Stimulated activated memory B cell treated with anti-CD40 and anti-IgM and Interleukin-4, amounts not matched to agents 10 μg/mL and 1 μg/mL and 100 μg/mL, for 72 hours (primary cell): ENCODE results near the gene COL8A1.
A peak's percentile ranks its signal among the peaks of the same experiment; 100 is the strongest.
"Not testable (repeated sequence)": the region's sequence is repeated elsewhere in the genome, so short reads cannot be mapped to it uniquely, and the experiment has no call there.

Source experiments
- ATAC-seq: fragments of 150-1000 bp; cut with Tn5 transposase; 2 replicates; pipeline ENCODE4 v1.10.0; 2021
- H3K27ac Mint-ChIP-seq: one replicate; pipeline ENCODE4 v1.8.0; 2022; ENCODE audit warnings: mild to moderate bottlenecking, mixed read lengths
- H3K27me3 Mint-ChIP-seq: one replicate; pipeline ENCODE4 v1.8.0; 2022; ENCODE audit warnings: mixed read lengths
- H3K36me3 Mint-ChIP-seq: one replicate; pipeline ENCODE4 v1.8.0; 2022; ENCODE audit warnings: mixed read lengths
- H3K4me1 Mint-ChIP-seq: one replicate; pipeline ENCODE4 v1.8.0; 2022; ENCODE audit warnings: mixed read lengths
- H3K4me3 Mint-ChIP-seq: one replicate; pipeline ENCODE4 v1.8.0; 2022; ENCODE audit warnings: mild to moderate bottlenecking, moderate library complexity, mixed read lengths
- H3K9me3 Mint-ChIP-seq: one replicate; pipeline ENCODE4 v1.8.0; 2022; ENCODE audit warnings: mixed read lengths

The COL8A1 gene

GRCh38 chr3:99638167-99638948, at the start of gene COL8A1:
Gene COL8A1, plus strand, starts transcription at chr3:99638594. Its CDS starts 152,089 bp downstream, at chr3:99790683.
- Mint-ChIP-seq H3K27ac (no peak within 1 kb of the TSS), H3K4me3 (no peak within 1 kb of the TSS), H3K9me3 (no peaks in the 10 kb centered on the region), H3K4me1 (peaks cover 14% of the 10 kb centered on the region), H3K27me3 (peaks cover 43% of the 10 kb centered on the region), H3K36me3 (no peaks in the 10 kb centered on the region)
- no peak for ATAC-seq

- not testable (repeated sequence) for H3K4me3 Mint-ChIP-seq, ATAC-seq, H3K27ac Mint-ChIP-seq, H3K36me3 Mint-ChIP-seq, H3K27me3 Mint-ChIP-seq, H3K4me1 Mint-ChIP-seq, H3K9me3 Mint-ChIP-seq
Measured at GRCh38 chr3:99589168-99589567, 49.2 kb upstream of the COL8A1 start.

GRCh38 chr3:99599894-99600293, 38.5 kb upstream of the COL8A1 start:
- Mint-ChIP-seq H3K27me3 (no peaks in the 10 kb centered on the region), H3K9me3 (no peaks in the 10 kb centered on the region), H3K27ac (no peak overlapping the region), H3K4me3 (no peak overlapping the region), H3K4me1 (no peaks in the 10 kb centered on the region), H3K36me3 (no peaks in the 10 kb centered on the region)
- no peak for ATAC-seq

GRCh38 chr3:99601515-99601914, 36.9 kb upstream of the COL8A1 start:
- Mint-ChIP-seq H3K27ac (no peak overlapping the region), H3K4me1 (no peaks in the 10 kb centered on the region), H3K4me3 (no peak overlapping the region), H3K27me3 (no peaks in the 10 kb centered on the region), H3K36me3 (no peaks in the 10 kb centered on the region), H3K9me3 (no peaks in the 10 kb centered on the region)
- ATAC-seq: no peak

- Mint-ChIP-seq H3K27me3 (no peaks in the 10 kb centered on the region), H3K36me3 (no peaks in the 10 kb centered on the region), H3K27ac (no peak overlapping the region), H3K9me3 (no peaks in the 10 kb centered on the region), H3K4me3 (no peak overlapping the region), H3K4me1 (no peaks in the 10 kb centered on the region)
- no peak for ATAC-seq
Measured at GRCh38 chr3:99602183-99602582, 36.2 kb upstream of the COL8A1 start.

- no peaks in the 10 kb centered on the region for H3K9me3 Mint-ChIP-seq
- H3K27ac Mint-ChIP-seq: no peak overlapping the region
- no peaks in the 10 kb centered on the region for H3K36me3 Mint-ChIP-seq
- no peak overlapping the region for H3K4me3 Mint-ChIP-seq
- no peak for ATAC-seq
- no peaks in the 10 kb centered on the region for H3K4me1 Mint-ChIP-seq
- H3K27me3 Mint-ChIP-seq: no peaks in the 10 kb centered on the region
Measured at GRCh38 chr3:99607151-99607550, 31.2 kb upstream of the COL8A1 start.

GRCh38 chr3:99614768-99615167, 23.6 kb upstream of the COL8A1 start:
- Mint-ChIP-seq H3K4me1 (no peaks in the 10 kb centered on the region), H3K27ac (no peak overlapping the region), H3K36me3 (no peaks in the 10 kb centered on the region), H3K9me3 (peaks cover 7% of the 10 kb centered on the region), H3K4me3 (no peak overlapping the region), H3K27me3 (no peaks in the 10 kb centered on the region)
- no peak for ATAC-seq

- H3K4me1 Mint-ChIP-seq: no peaks in the 10 kb centered on the region
- H3K9me3 Mint-ChIP-seq: peaks cover 6% of the 10 kb centered on the region
- H3K27me3 Mint-ChIP-seq: no peaks in the 10 kb centered on the region
- H3K27ac Mint-ChIP-seq: no peak overlapping the region
- H3K36me3 Mint-ChIP-seq: no peaks in the 10 kb centered on the region
- ATAC-seq: no peak
- H3K4me3 Mint-ChIP-seq: no peak overlapping the region
Measured at GRCh38 chr3:99620077-99620767, 18.2 kb upstream of the COL8A1 start.

- ATAC-seq: no peak
- Mint-ChIP-seq H3K36me3 (no peaks in the 10 kb centered on the region), H3K4me3 (no peak overlapping the region), H3K4me1 (no peaks in the 10 kb centered on the region), H3K9me3 (peaks cover under 1% of the 10 kb centered on the region), H3K27ac (no peak overlapping the region), H3K27me3 (no peaks in the 10 kb centered on the region)
Measured at GRCh38 chr3:99620976-99621375, 17.4 kb upstream of the COL8A1 start.

GRCh38 chr3:99624496-99625236, 13.7 kb upstream of the COL8A1 start:
- Mint-ChIP-seq H3K27ac (no peak overlapping the region), H3K4me3 (no peak overlapping the region), H3K9me3 (no peaks in the 10 kb centered on the region), H3K36me3 (no peaks in the 10 kb centered on the region), H3K27me3 (no peaks in the 10 kb centered on the region), H3K4me1 (no peaks in the 10 kb centered on the region)
- ATAC-seq: no peak

GRCh38 chr3:99625237-99625622, 13.2 kb upstream of the COL8A1 start:
- Mint-ChIP-seq H3K36me3 (no peaks in the 10 kb centered on the region), H3K9me3 (no peaks in the 10 kb centered on the region), H3K27me3 (no peaks in the 10 kb centered on the region), H3K4me3 (no peak overlapping the region), H3K27ac (no peak overlapping the region), H3K4me1 (no peaks in the 10 kb centered on the region)
- ATAC-seq: peak; percentile 29

- H3K4me3 Mint-ChIP-seq: no peak overlapping the region
- H3K27me3 Mint-ChIP-seq: no peaks in the 10 kb centered on the region
- no peak for ATAC-seq
- no peaks in the 10 kb centered on the region for H3K9me3 Mint-ChIP-seq
- H3K36me3 Mint-ChIP-seq: no peaks in the 10 kb centered on the region
- H3K27ac Mint-ChIP-seq: no peak overlapping the region
- H3K4me1 Mint-ChIP-seq: no peaks in the 10 kb centered on the region
Measured at GRCh38 chr3:99625643-99626416, 12.6 kb upstream of the COL8A1 start.

GRCh38 chr3:99626417-99626788, 12.0 kb upstream of the COL8A1 start:
- Mint-ChIP-seq H3K4me3 (no peak overlapping the region), H3K36me3 (no peaks in the 10 kb centered on the region), H3K4me1 (no peaks in the 10 kb centered on the region), H3K27ac (no peak overlapping the region), H3K27me3 (no peaks in the 10 kb centered on the region), H3K9me3 (no peaks in the 10 kb centered on the region)
- no peak for ATAC-seq

- Mint-ChIP-seq H3K4me1 (no peaks in the 10 kb centered on the region), H3K36me3 (no peaks in the 10 kb centered on the region), H3K27me3 (no peaks in the 10 kb centered on the region), H3K27ac (no peak overlapping the region), H3K4me3 (no peak overlapping the region), H3K9me3 (no peaks in the 10 kb centered on the region)
- no peak for ATAC-seq
Measured at GRCh38 chr3:99627062-99627826, 11.2 kb upstream of the COL8A1 start.
